GM19351 (cell line): ENCODE measurements around the gene DOCK1.

Source experiments
- ATAC-seq: cut with Tn5 transposase; IDR thresholded peaks from one replicate; pipeline ENCODE4 v1.9.1; 2021; ENCODE audit warnings: mild to moderate bottlenecking, moderate library complexity; ENCODE audit not compliant: unreplicated experiment

Gene DOCK1

GRCh38 chr10:127129104-127129503 lies 223.9 kb downstream of the DOCK1 start:
- ATAC-seq, result no peak

DNA sequence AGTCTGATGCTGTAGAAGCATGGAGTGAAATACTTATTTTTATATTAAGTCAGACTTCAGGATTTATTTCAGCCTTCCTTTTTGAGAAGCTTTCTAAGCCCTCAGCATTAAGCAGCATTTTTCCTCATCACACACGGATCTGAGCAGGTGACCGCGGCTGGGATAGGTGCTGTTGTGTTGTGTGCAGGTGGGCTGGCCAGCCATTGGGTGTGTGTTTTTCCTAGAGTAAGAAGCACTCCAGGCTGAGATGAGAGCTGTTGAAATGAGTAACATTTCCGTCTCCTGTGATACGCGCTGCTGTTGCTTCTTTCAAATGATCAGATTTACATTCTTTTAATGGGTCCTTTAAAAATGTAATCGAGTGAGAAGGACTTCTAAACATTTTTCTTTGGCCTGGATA lies 227.2 kb downstream of the DOCK1 start:
- ATAC-seq, result no peak

- no peak for ATAC-seq
These were observed 228.0 kb downstream of the DOCK1 start for GRCh38 chr10:127133225-127133624.

- ATAC-seq, result no peak
These were observed 228.7 kb downstream of the DOCK1 start for GRCh38 chr10:127133672-127134500.

GRCh38 chr10:127135844-127136577 lies 230.8 kb downstream of the DOCK1 start:
- no peak for ATAC-seq

GRCh38 chr10:127137391-127137790 lies 232.2 kb downstream of the DOCK1 start:
- ATAC-seq, result no peak

GRCh38 chr10:127142136-127142535 lies 236.9 kb downstream of the DOCK1 start:
- no peak for ATAC-seq

DNA sequence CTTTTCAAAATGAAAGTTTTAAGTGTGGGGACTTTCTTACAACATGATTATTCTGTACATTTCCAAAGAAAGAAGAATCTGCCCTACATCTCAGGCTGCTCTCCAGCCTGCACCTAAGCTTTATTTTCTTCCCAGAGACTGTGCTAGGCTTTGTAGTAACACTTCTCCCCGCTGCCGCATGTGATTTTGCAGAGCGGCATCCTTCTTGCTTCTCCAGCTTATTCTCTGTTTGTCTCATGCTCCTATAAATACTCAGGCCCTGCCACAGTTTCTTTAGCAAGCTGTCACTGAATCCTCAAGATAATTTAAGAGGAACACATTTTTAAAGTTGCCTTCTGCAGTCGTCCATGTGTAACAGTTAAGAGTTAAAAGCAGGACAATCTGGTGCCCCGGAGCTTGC lies 237.6 kb downstream of the DOCK1 start:
- no peak for ATAC-seq

DNA sequence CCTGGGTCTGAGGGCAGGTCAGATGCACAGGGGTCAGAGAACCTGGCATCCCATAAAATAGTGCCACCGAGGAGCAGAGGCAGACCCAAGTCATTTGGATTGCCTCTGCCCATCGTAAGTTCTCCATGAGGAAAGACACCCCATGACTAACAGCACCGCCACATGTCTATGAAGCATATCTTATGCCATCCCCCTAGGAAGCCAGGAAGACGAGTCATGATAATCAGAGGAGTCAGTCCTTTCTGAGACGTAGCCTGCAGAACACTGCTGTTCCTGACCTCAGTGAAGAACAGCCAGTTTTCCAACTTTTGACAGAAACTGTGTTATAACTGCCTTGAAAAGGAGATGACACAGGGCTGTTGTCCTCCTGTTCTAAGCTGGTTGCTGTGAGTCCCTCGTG lies 239.9 kb downstream of the DOCK1 start:
- ATAC-seq, result no peak

DNA sequence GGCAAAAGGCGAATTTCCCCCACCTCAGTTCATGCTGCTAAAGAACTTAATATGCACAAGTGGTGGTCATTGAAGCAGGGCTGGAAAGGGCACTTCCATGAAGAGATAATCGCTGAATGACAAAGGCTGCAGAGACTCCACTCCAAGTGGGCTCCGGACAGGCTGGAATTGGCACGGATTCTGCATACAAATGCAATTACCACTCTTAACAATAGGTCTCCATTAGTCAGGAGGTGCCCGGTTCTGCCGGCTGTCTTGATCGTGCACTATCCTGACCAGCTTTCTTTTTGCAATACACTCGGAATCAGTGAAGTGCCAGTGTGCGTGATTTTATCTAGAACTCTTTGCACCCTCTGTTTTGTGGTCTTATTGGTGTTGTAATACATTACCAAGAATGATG lies 241.4 kb downstream of the DOCK1 start:
- no peak for ATAC-seq

DNA sequence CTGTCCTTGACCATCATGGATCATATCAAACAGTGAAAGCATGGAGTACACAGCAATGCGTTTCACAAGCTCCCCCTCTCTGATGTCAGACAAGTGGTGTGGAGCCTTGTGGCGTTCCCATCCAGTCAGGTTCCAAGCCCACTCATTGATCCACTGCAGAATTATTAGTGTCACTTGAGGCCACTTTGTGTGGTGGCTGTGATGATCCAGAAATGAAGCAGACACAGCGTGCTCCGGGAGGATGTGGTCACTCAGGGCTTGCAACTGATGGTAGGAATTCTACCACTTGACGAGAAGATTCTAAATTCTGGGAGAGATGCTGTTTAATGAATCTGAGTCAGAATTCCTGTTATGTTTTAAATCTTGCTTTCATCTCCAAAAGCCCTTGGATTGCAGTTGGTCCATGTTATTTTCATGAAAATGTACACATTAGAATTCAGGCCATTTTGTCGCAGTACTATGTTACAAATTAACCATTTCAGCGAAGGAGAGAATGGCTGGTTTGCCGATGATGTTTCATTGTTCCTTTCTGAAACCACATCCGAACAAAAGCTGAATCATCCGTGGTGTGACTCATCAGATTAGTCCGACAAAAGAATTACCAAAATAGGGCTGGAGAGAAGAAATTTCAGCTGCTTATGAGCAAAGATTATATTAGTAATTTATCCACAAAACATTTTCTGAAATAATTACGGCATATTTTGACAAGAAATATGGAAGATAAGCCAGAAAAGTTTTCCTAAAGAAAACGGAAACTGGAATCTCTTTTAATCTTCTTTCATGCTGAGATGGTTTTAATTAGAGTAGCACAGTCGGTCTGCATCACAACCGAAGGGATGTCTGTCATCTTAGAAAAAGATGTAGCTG lies 243.1 kb downstream of the DOCK1 start:
- no peak for ATAC-seq

- no peak for ATAC-seq
These were observed 243.6 kb downstream of the DOCK1 start for GRCh38 chr10:127148933-127149220.

GRCh38 chr10:127149501-127150081 lies 244.4 kb downstream of the DOCK1 start:
- ATAC-seq, result no peak

GRCh38 chr10:127150136-127150535 lies 244.9 kb downstream of the DOCK1 start:
- no peak for ATAC-seq

- ATAC-seq, result no peak
These were observed 246.3 kb downstream of the DOCK1 start for GRCh38 chr10:127151541-127151940.

DNA sequence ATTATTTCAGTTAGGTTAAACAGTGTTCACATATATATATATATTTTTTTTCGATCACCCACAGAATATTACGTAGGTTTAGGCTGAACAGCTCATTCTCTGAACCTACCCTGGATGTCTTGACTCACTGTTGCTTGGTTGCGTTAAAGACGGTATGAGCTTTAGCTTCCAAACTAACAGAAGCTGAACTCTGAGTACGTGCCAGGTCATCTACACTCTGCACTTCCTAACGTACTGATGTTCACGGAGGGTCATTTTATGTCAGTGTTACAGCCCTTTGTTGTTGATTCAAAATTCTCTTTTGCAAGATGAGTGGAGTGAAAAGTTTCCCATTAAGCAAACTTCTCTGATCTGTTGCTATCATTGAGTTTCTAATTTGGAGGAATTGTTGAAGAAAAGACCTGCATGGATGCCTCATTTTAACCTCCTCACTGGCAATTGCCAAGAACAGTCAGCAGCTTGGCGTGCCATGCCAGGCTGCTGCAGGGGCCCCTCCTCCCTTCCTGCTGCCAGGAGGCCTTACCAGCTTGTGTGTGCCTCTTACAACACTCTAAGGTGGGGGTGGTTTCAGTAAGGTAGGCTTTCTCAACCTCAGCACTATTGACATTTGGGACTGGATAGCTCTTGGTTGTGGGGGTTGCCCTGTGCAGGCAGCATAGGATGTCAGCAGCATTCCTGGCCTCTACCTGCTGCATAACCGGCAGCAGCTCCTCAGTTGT lies 246.9 kb downstream of the DOCK1 start:
- no peak for ATAC-seq

- no peak for ATAC-seq
These were observed 248.0 kb downstream of the DOCK1 start for GRCh38 chr10:127153181-127153580.

GRCh38 chr10:127154831-127155620 lies 249.8 kb downstream of the DOCK1 start:
- no peak for ATAC-seq

GRCh38 chr10:127157089-127157488 lies 251.9 kb downstream of the DOCK1 start:
- ATAC-seq, result no peak
